ENCODE data around the gene RIPOR3.
A peak's percentile ranks its signal among the peaks of the same experiment; 100 is the strongest.

GRCh38 chr20:50540620-50541605 lies 150.4 kb downstream of the RIPOR3 start:
- TF ChIP-seq, protein P1, sequence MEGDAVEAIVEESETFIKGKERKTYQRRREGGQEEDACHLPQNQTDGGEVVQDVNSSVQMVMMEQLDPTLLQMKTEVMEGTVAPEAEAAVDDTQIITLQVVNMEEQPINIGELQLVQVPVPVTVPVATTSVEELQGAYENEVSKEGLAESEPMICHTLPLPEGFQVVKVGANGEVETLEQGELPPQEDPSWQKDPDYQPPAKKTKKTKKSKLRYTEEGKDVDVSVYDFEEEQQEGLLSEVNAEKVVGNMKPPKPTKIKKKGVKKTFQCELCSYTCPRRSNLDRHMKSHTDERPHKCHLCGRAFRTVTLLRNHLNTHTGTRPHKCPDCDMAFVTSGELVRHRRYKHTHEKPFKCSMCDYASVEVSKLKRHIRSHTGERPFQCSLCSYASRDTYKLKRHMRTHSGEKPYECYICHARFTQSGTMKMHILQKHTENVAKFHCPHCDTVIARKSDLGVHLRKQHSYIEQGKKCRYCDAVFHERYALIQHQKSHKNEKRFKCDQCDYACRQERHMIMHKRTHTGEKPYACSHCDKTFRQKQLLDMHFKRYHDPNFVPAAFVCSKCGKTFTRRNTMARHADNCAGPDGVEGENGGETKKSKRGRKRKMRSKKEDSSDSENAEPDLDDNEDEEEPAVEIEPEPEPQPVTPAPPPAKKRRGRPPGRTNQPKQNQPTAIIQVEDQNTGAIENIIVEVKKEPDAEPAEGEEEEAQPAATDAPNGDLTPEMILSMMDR (IDR thresholded peaks at IDR 0.05; ENCODE audit: poor library complexity) = peak; percentile 6
- TF ChIP-seq EZH2 (IDR thresholded peaks at IDR 0.05; ENCODE audit: borderline replicate concordance) (no peak), EZH2phosphoT487 (IDR thresholded peaks at IDR 0.05; ENCODE audit: low read depth, severe bottlenecking, unreplicated experiment) (no peak)

All from hepatocyte (in vitro differentiated cells).